Fibroblast of pulmonary artery (primary cell): ENCODE results near the gene RORC.
"Not testable (repeated sequence)": the region's sequence is repeated elsewhere in the genome, so short reads cannot be mapped to it uniquely, and the experiment has no call there.

Source experiments
- DNase-seq: peaks from one replicate; pipeline ENCODE4 v3.0.0-alpha.2; 2010; ENCODE audit warnings: low read depth
- H3K4me3 ChIP-seq: replicated peaks from 2 replicates; pipeline ENCODE4 v1.5.1; 2011; ENCODE audit warnings: low read depth, mild to moderate bottlenecking, control low read depth, low read length, moderate library complexity
- CTCF ChIP-seq: IDR thresholded peaks from 2 replicates; pipeline ENCODE4 v1.5.1; 2011; ENCODE audit warnings: mild to moderate bottlenecking, control low read depth, low read length, inconsistent platforms; ENCODE audit errors: missing control alignments

Gene RORC

GRCh38 chr1:151855933-151856332, 24.3 kb upstream of the RORC start:
- no peak overlapping the region for H3K4me3 ChIP-seq
- no peak for TF ChIP-seq CTCF
- DNase-seq: no peak

- not testable (repeated sequence) for H3K4me3 ChIP-seq, DNase-seq
Measured at GRCh38 chr1:151855516-151855915, 23.9 kb upstream of the RORC start.

- H3K4me3 ChIP-seq: no peak overlapping the region
- DNase-seq: no peak
- TF ChIP-seq CTCF: no peak
Measured at GRCh38 chr1:151854658-151855057, 23.1 kb upstream of the RORC start.

GRCh38 chr1:151853411-151853943, 21.9 kb upstream of the RORC start, which contains the start of gene THEM5:
Gene THEM5, minus strand, starts transcription at chr1:151853712. Its CDS starts 147 bp downstream, at chr1:151853565.
- no peak within 1 kb of the TSS for H3K4me3 ChIP-seq
- no peak for DNase-seq
- TF ChIP-seq CTCF: no peak

- H3K4me3 ChIP-seq: no peak overlapping the region
- DNase-seq: no peak
- no peak for TF ChIP-seq CTCF
Measured at GRCh38 chr1:151852733-151853132, 21.1 kb upstream of the RORC start.

GRCh38 chr1:151851886-151852285, 20.3 kb upstream of the RORC start:
- DNase-seq: no peak
- no peak for TF ChIP-seq CTCF
- no peak overlapping the region for H3K4me3 ChIP-seq

- DNase-seq: no peak
- H3K4me3 ChIP-seq: no peak overlapping the region
- TF ChIP-seq CTCF: no peak
Measured at GRCh38 chr1:151849871-151850270, 18.3 kb upstream of the RORC start.
